ENCODE data around the gene RAPGEF5. TPM values are rescaled to one million over a fixed set of nuclear protein-coding genes. Genes with fewer than 3 reads are reported as not detected.

The RAPGEF5 gene
- total and polyA plus RNA-seq, 10 of the 15 experiments (the other 5 are each of a cell fraction or from before 2014, with no cell fraction given), result 0.38 to 4.0 (median 1.6) TPM; not detected in 1

GRCh38 chr7:22229148-22229547 is 127.8 kb downstream of the RAPGEF5 start:
- ChIA-PET RAD21 (ENCODE audit: unreplicated experiment) (no interaction called here), POLR2A (no interaction called here), CTCF (interaction anchor here (1.1 kb wide), 1 partner anchor 147 kb away, joined by 3 read pairs; no protein-coding TSS in a partner anchor), SMC1A (ENCODE audit: uncharacterized antibody, unreplicated experiment) (no interaction called here)
- no peaks in the 10 kb centered on the region for H3K9me3 ChIP-seq (replicated peaks; ENCODE audit: control insufficient read depth, insufficient read depth, low read length)
- no TSS peak for BruUV-seq (replicated peaks)
- no peak overlapping the region for H3K9ac ChIP-seq (ENCODE audit: control insufficient read depth, insufficient read depth, low read length)
- H3K27ac ChIP-seq (ENCODE audit: control insufficient read depth, insufficient read depth), result no peak overlapping the region
- DNase-seq (ENCODE audit: low read depth, low spot score) (no peak), FAIRE-seq (no peak), ATAC-seq (no peak)
- no peaks in the 10 kb centered on the region; a peak in 1 of 4 replicates for H3K36me3 ChIP-seq (ENCODE audit: control insufficient read depth in 2 of 2, insufficient read depth in 2 of 2, low read length in 1 of 2)
- no peaks in the 10 kb centered on the region for H4K20me1 ChIP-seq (ENCODE audit: control insufficient read depth, insufficient read depth)
- H3K4me1 ChIP-seq (ENCODE audit: control insufficient read depth, insufficient read depth, low read length), result no peaks in the 10 kb centered on the region
- H3K4me2 ChIP-seq (ENCODE audit: control insufficient read depth, insufficient read depth), result no peak overlapping the region
- intact Hi-C loops (cut with micrococcal nuclease; ENCODE audit: unreplicated experiment) (no loop called here), in situ Hi-C loops (cut with MboI) (no loop called here)
- no peaks in the 10 kb centered on the region for H3K27me3 ChIP-seq (replicated peaks in 1 of 2; ENCODE audit: control insufficient read depth in 2 of 2, insufficient read depth in 2 of 2, low read length in 1 of 2)
- no peaks in the 10 kb centered on the region for H3K79me2 ChIP-seq (ENCODE audit: control insufficient read depth, insufficient read depth, low read length)
- WGBS (ENCODE audit: insufficient coverage, insufficient replicate concordance, low lambda C conversion rate, missing lambda C conversion rate), result 97% methylated on average over 2 of the region's 2 CpGs
- TF ChIP-seq ZBTB4 (CRISPR knock-in tag; IDR thresholded peaks at IDR 0.05) (no peak), TCF12 (IDR thresholded peaks at IDR 0.05; ENCODE audit: low read depth, low read length) (no peak), GATAD2B (conservative IDR thresholded peaks at IDR 0.05; ENCODE audit: low read depth) (no peak), ZNF622 (IDR thresholded peaks at IDR 0.05) (no peak), SMAD1 (IDR thresholded peaks at IDR 0.05; ENCODE audit: low read depth, partially characterized antibody) (no peak), MXI1 (IDR thresholded peaks at IDR 0.05; ENCODE audit: low read depth, low read length) (no peak), BRCA1 (IDR thresholded peaks at IDR 0.05; ENCODE audit: low read depth, low read length) (no peak), GABPA (IDR thresholded peaks at IDR 0.05; ENCODE audit: low read depth) (no peak), USF2 (IDR thresholded peaks at IDR 0.05; ENCODE audit: borderline replicate concordance, low read depth, low read length) (no peak), E4F1 (IDR thresholded peaks at IDR 0.05; ENCODE audit: borderline replicate concordance, partially characterized antibody) (no peak)
- TF ChIP-seq, protein P1, sequence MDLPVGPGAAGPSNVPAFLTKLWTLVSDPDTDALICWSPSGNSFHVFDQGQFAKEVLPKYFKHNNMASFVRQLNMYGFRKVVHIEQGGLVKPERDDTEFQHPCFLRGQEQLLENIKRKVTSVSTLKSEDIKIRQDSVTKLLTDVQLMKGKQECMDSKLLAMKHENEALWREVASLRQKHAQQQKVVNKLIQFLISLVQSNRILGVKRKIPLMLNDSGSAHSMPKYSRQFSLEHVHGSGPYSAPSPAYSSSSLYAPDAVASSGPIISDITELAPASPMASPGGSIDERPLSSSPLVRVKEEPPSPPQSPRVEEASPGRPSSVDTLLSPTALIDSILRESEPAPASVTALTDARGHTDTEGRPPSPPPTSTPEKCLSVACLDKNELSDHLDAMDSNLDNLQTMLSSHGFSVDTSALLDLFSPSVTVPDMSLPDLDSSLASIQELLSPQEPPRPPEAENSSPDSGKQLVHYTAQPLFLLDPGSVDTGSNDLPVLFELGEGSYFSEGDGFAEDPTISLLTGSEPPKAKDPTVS (IDR thresholded peaks at IDR 0.05; ENCODE audit: low read depth, low read length), result no peak
- no peak overlapping the region for H3K4me3 ChIP-seq
- no peak overlapping the region for H2AFZ ChIP-seq (ENCODE audit: control insufficient read depth, low read depth, low read length)

All from GM12878 (cell line).